ENCODE data around the gene LPCAT2. TPM values are rescaled to one million over a fixed set of nuclear protein-coding genes. Genes with fewer than 3 reads are reported as not detected.

LPCAT2 gene
- total and polyA plus RNA-seq, 2 experiments from 2014 or later: 6.4 to 9.5 TPM

DNA sequence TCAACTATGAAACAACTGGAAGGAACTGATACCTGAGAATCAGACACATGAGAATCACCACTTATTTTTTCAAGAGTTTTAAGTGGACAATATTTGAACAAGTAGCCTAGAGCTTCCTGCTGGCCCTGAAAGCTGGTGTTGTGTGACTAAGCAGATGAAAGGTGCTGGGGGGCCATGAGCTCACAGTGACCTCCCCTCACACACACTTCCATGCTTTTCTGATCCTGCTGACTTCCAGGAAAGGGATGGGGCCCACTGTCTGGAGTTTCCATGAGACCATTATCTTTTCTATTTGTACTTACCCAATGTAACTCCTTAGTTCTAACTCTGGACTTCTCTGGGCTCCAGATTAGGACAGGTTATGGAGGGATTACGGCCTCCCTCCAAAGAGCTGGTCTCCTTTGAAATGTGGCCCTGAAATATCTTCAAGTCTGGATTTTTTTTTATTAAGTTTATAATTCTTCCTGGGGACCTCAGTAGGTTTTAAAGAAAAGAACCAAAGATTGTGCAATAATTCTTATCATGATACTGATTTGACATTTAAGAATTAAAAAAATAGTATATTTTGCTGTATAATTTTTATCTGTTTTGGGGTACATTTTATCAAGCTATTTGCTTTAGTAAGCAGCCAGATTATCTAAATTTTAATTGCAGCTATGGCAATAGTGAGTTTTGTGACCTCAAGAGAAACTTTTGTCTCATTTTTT is 62.5 kb downstream of the LPCAT2 start:
- Histone ChIP-seq H3K79me2 (no peaks in the 10 kb centered on the region), H3K27me3 (no peaks in the 10 kb centered on the region), H2AFZ (no peak overlapping the region), H3K36me3 (replicated peaks; ENCODE audit: insufficient read depth, low read depth) (no peaks in the 10 kb centered on the region), H3K4me2 (no peak overlapping the region), H3K4me1 (ENCODE audit: insufficient read depth) (peaks cover 13% of the 10 kb centered on the region), H3K9me2 (replicated peaks; ENCODE audit: insufficient read depth) (no peaks in the 10 kb centered on the region), H3K4me3 (no peak overlapping the region), H4K20me1 (ENCODE audit: insufficient read depth, poor library complexity, severe bottlenecking) (no peaks in the 10 kb centered on the region), H3K9me3 (ENCODE audit: low read depth) (no peaks in the 10 kb centered on the region), H3K27ac (no peak overlapping the region)
- no peak for DNase-seq (ENCODE audit: low spot score)
- WGBS (ENCODE audit: low lambda C conversion rate, missing lambda C conversion rate): 96% methylated on average over 1 of the region's 1 CpG
- TF ChIP-seq EZH2phosphoT487 (IDR thresholded peaks at IDR 0.05; ENCODE audit: low read depth, severe bottlenecking, unreplicated experiment) (no peak), EZH2 (IDR thresholded peaks at IDR 0.05; ENCODE audit: borderline replicate concordance) (no peak)
- TF ChIP-seq, protein P1, sequence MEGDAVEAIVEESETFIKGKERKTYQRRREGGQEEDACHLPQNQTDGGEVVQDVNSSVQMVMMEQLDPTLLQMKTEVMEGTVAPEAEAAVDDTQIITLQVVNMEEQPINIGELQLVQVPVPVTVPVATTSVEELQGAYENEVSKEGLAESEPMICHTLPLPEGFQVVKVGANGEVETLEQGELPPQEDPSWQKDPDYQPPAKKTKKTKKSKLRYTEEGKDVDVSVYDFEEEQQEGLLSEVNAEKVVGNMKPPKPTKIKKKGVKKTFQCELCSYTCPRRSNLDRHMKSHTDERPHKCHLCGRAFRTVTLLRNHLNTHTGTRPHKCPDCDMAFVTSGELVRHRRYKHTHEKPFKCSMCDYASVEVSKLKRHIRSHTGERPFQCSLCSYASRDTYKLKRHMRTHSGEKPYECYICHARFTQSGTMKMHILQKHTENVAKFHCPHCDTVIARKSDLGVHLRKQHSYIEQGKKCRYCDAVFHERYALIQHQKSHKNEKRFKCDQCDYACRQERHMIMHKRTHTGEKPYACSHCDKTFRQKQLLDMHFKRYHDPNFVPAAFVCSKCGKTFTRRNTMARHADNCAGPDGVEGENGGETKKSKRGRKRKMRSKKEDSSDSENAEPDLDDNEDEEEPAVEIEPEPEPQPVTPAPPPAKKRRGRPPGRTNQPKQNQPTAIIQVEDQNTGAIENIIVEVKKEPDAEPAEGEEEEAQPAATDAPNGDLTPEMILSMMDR (IDR thresholded peaks at IDR 0.05; ENCODE audit: poor library complexity): no peak

DNA sequence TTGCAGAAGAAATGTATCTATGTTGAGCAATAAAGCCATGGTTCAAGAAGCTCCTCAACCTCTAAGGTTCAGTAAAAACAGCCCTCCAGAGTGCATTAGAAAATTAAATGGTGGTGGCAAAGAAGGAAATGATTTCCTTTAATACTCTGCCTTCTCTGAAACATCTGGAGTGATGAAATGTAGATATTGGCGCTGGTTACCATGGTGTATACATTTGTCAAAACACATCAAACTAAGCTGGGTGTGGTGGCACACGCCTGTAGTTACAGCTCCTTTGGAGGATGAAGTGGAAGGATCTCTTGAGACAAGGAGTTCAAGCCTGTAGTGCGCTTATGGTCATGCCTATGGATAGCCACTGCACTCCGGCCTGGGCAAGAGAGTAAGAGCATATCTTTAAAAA is 63.6 kb downstream of the LPCAT2 start:
- TF ChIP-seq EZH2phosphoT487 (IDR thresholded peaks at IDR 0.05; ENCODE audit: low read depth, severe bottlenecking, unreplicated experiment) (no peak), EZH2 (IDR thresholded peaks at IDR 0.05; ENCODE audit: borderline replicate concordance) (no peak)
- TF ChIP-seq, protein P1 (IDR thresholded peaks at IDR 0.05; ENCODE audit: poor library complexity): no peak
- no peaks in the 10 kb centered on the region for H3K79me2 ChIP-seq
- H3K27ac ChIP-seq: no peak overlapping the region
- H4K20me1 ChIP-seq (ENCODE audit: insufficient read depth, poor library complexity, severe bottlenecking): no peaks in the 10 kb centered on the region
- H3K4me2 ChIP-seq: no peak overlapping the region
- H3K4me3 ChIP-seq: no peak overlapping the region
- no peaks in the 10 kb centered on the region for H3K9me2 ChIP-seq (replicated peaks; ENCODE audit: insufficient read depth)
- 85% methylated on average over 4 of the region's 4 CpGs for WGBS (ENCODE audit: low lambda C conversion rate, missing lambda C conversion rate)
- no peak for DNase-seq (ENCODE audit: low spot score)
- no peaks in the 10 kb centered on the region for H3K36me3 ChIP-seq (replicated peaks; ENCODE audit: insufficient read depth, low read depth)
- H3K4me1 ChIP-seq (ENCODE audit: insufficient read depth): peaks cover 13% of the 10 kb centered on the region
- H2AFZ ChIP-seq: no peak overlapping the region
- no peaks in the 10 kb centered on the region for H3K9me3 ChIP-seq (ENCODE audit: low read depth)
- H3K27me3 ChIP-seq: no peaks in the 10 kb centered on the region

DNA sequence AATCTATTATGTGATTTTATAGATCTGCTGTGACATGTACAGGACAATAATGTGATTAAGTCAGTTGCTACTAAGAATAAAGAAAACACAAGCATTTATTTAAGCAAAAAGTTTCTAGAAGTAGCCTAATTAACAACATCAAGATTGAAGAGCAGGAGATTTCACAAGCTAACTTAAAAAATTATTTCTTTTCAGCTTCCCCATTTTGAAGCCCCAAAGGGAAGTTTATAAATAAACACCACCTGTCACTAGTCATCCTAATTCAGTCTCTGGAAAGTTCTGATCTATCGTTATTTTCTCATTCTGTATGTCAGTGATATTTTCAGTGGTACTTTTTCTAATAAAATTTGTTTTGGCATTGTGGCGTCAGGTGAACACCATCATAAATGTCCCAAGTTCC is 65.9 kb downstream of the LPCAT2 start:
- TF ChIP-seq, protein P1 (IDR thresholded peaks at IDR 0.05; ENCODE audit: poor library complexity): no peak
- TF ChIP-seq EZH2phosphoT487 (IDR thresholded peaks at IDR 0.05; ENCODE audit: low read depth, severe bottlenecking, unreplicated experiment): no peak
- TF ChIP-seq EZH2 (IDR thresholded peaks at IDR 0.05; ENCODE audit: borderline replicate concordance): no peak
- Histone ChIP-seq H3K36me3 (replicated peaks; ENCODE audit: insufficient read depth, low read depth) (no peaks in the 10 kb centered on the region), H3K4me2 (no peak overlapping the region), H3K27me3 (no peaks in the 10 kb centered on the region), H3K4me3 (no peak overlapping the region), H2AFZ (no peak overlapping the region), H3K27ac (no peak overlapping the region), H4K20me1 (ENCODE audit: insufficient read depth, poor library complexity, severe bottlenecking) (no peaks in the 10 kb centered on the region), H3K9me2 (replicated peaks; ENCODE audit: insufficient read depth) (no peaks in the 10 kb centered on the region), H3K79me2 (no peaks in the 10 kb centered on the region), H3K4me1 (ENCODE audit: insufficient read depth) (no peaks in the 10 kb centered on the region), H3K9me3 (ENCODE audit: low read depth) (no peaks in the 10 kb centered on the region)
- no peak for DNase-seq (ENCODE audit: low spot score)
- WGBS (ENCODE audit: low lambda C conversion rate, missing lambda C conversion rate): 83% methylated on average over 2 of the region's 2 CpGs
